Activated naive CD8-positive, alpha-beta T cell treated with anti-CD3 and anti-CD28 coated beads, Interleukin-2, amount 10 ng/mL, durations not matched to agents 7 days and 5 days (primary cell): ENCODE measurements around the gene LEKR1. TPM values are rescaled to one million over a fixed set of nuclear protein-coding genes. Genes with fewer than 3 reads are reported as not detected.

Experiments used
- ATAC-seq: fragments of 150-1000 bp; cut with Tn5 transposase; one replicate; pipeline ENCODE4 v1.10.0; 2021; ENCODE audit warnings: low read depth, moderate library complexity
- POLR2A ChIA-PET: fragments of 350-600 bp; sonication (Branson Sonifier 250); formaldehyde crosslinking; loops from one replicate; lab custom pipeline; 2021; ENCODE audit warnings: antibody characterized with exemption; lab: Charles Lee
- DNase-seq: peaks from one replicate; pipeline ENCODE4 v3.0.0; 2021
- H3K27ac Mint-ChIP-seq: one replicate; pipeline ENCODE4 v1.8.0; 2022; ENCODE audit warnings: mild to moderate bottlenecking, mixed read lengths
- H3K27me3 Mint-ChIP-seq: one replicate; pipeline ENCODE4 v1.8.0; 2022; ENCODE audit warnings: mild to moderate bottlenecking, moderate library complexity, mixed read lengths
- H3K36me3 Mint-ChIP-seq: one replicate; pipeline ENCODE4 v1.8.0; 2021; ENCODE audit warnings: mild to moderate bottlenecking, mixed read lengths
- H3K4me1 Mint-ChIP-seq: one replicate; pipeline ENCODE4 v1.8.0; 2021; ENCODE audit warnings: mixed read lengths
- H3K4me3 Mint-ChIP-seq: one replicate; pipeline ENCODE4 v1.8.0; 2022; ENCODE audit warnings: mild to moderate bottlenecking, moderate library complexity, mixed read lengths
- H3K9me3 Mint-ChIP-seq: one replicate; pipeline ENCODE4 v1.8.0; 2021; ENCODE audit warnings: mixed read lengths
- total RNA-seq, 2 experiments: library from RNA; stranded (reverse); gene quantifications; one replicate each; pipeline ENCODE4 v1.2.3, GENCODE V29; 2021

The LEKR1 gene
- total RNA-seq, 2 experiments from 2014 or later = 1.3 to 1.5 TPM

DNA sequence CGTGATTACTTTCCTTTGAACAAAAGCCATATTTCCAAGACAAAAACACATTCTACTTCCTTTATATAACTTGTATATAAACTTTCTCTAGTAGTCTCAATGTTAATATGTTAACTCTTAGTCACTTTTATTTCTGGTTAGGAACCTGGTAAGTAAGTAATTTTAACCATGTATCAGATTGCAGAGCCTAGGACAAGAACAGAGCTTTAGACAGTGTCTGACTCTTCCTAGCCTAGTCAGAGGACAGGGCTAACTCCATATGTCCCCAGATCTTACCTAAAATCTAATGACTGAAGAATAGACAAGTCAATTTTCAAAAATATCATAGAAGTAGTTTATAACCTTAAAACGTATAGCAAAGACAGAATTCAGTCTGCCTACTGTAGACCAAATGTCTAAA is 8.3 kb downstream of the LEKR1 start:
- POLR2A ChIA-PET = no interaction called here
- Mint-ChIP-seq H3K4me1 (peaks cover 2% of the 10 kb centered on the region), H3K27me3 (no peaks in the 10 kb centered on the region), H3K27ac (no peak overlapping the region), H3K4me3 (no peak overlapping the region), H3K9me3 (no peaks in the 10 kb centered on the region), H3K36me3 (peaks cover 4% of the 10 kb centered on the region)
- no peak for ATAC-seq
- DNase-seq = no peak

GRCh38 chr3:156834962-156835535 is 8.9 kb downstream of the LEKR1 start:
- H3K4me3 Mint-ChIP-seq = no peak overlapping the region
- no peak overlapping the region for H3K27ac Mint-ChIP-seq
- POLR2A ChIA-PET = no interaction called here

DNA sequence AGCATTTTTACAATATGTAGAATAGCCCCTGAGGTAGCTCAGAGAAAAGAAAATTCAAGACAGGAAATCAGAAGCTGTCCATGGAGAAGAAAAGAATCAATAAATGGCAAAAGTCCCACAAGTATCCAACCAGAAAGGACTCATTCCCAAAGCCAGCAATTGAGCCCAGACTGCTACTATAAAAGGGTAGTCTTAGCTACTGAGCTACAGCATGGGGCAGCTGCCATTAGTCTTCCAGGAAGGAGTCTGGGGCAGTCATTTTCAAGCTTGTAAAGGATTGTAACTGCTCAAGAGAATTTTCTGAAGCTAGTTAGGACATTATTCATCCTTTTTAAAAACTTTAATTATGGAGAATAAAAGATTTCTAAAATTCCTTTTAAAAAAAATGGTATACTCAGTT is 10.5 kb downstream of the LEKR1 start:
- Mint-ChIP-seq H3K9me3 (no peaks in the 10 kb centered on the region), H3K4me1 (peaks cover 2% of the 10 kb centered on the region), H3K36me3 (peaks cover 2% of the 10 kb centered on the region), H3K27me3 (no peaks in the 10 kb centered on the region), H3K27ac (no peak overlapping the region), H3K4me3 (no peak overlapping the region)
- POLR2A ChIA-PET = no interaction called here
- ATAC-seq (no peak), DNase-seq (no peak)

More at GRCh38 chr3:156834962-156835535, 8.9 kb downstream of the LEKR1 start:
- peaks cover 2% of the 10 kb centered on the region for H3K4me1 Mint-ChIP-seq
- no peaks in the 10 kb centered on the region for H3K9me3 Mint-ChIP-seq
- H3K36me3 Mint-ChIP-seq = peaks cover 4% of the 10 kb centered on the region
- no peak for ATAC-seq
- DNase-seq = no peak
- H3K27me3 Mint-ChIP-seq = no peaks in the 10 kb centered on the region

DNA sequence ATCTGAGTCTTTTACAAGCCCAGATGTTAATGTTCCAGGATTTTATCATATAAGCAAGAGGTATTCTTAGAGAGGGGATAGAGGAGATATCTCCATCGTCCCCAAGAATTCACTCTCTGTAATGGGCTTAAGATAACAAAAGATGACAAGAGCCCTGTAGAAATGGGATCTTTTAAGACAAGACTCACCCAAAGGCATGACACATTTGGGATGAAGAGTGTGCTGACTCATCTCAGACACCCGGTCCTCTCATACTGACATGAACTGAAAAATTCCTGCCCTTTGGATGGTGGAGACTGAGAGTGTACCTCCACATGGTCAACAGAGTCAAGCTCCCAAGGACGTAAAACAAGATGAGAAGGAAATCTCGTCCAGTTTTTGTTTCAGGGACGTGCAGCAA is 11.0 kb downstream of the LEKR1 start:
- Mint-ChIP-seq H3K36me3 (peaks cover 2% of the 10 kb centered on the region), H3K9me3 (no peaks in the 10 kb centered on the region), H3K4me3 (no peak overlapping the region), H3K27ac (no peak overlapping the region), H3K27me3 (peaks cover under 1% of the 10 kb centered on the region), H3K4me1 (peaks cover 2% of the 10 kb centered on the region)
- DNase-seq (no peak), ATAC-seq (no peak)
- POLR2A ChIA-PET = no interaction called here

DNA sequence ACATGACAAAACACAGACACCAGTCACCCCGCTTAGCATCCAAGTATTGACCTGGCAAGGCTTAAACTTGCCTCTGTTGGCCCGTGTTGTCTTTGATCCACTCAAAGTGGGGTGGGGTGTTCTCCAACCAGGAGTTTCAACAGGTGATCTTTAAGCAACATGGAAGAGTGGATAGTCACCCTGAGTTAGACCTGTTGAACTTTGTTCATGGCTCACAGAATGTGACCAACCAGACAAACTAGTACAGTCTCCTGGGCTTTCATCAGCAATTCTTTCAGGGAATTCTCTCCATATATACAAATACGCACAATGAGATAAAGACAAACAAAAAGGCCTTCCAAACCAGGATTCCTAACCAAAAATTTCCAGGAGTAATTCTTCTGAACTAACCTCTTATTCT is 11.9 kb downstream of the LEKR1 start:
- POLR2A ChIA-PET = no interaction called here
- Mint-ChIP-seq H3K36me3 (peaks cover 2% of the 10 kb centered on the region), H3K9me3 (no peaks in the 10 kb centered on the region), H3K27me3 (peaks cover 4% of the 10 kb centered on the region), H3K4me3 (no peak overlapping the region), H3K27ac (no peak overlapping the region), H3K4me1 (peaks cover 2% of the 10 kb centered on the region)
- no peak for DNase-seq
- no peak for ATAC-seq

- ATAC-seq = no peak
- H3K4me3 Mint-ChIP-seq = no peak overlapping the region
- H3K9me3 Mint-ChIP-seq = no peaks in the 10 kb centered on the region
- peaks cover 4% of the 10 kb centered on the region for H3K27me3 Mint-ChIP-seq
- H3K27ac Mint-ChIP-seq = no peak overlapping the region
- POLR2A ChIA-PET = no interaction called here
- H3K36me3 Mint-ChIP-seq = peaks cover 3% of the 10 kb centered on the region
- H3K4me1 Mint-ChIP-seq = no peaks in the 10 kb centered on the region
- no peak for DNase-seq
Measured at GRCh38 chr3:156840826-156841689, 14.9 kb downstream of the LEKR1 start.

GRCh38 chr3:156843071-156843808 is 17.1 kb downstream of the LEKR1 start:
- no peaks in the 10 kb centered on the region for H3K9me3 Mint-ChIP-seq
- POLR2A ChIA-PET = no interaction called here
- ATAC-seq (no peak), DNase-seq (no peak)
- peaks cover 3% of the 10 kb centered on the region for H3K36me3 Mint-ChIP-seq
- H3K27ac Mint-ChIP-seq = no peak overlapping the region
- no peaks in the 10 kb centered on the region for H3K4me1 Mint-ChIP-seq
- peaks cover 4% of the 10 kb centered on the region for H3K27me3 Mint-ChIP-seq
- no peak overlapping the region for H3K4me3 Mint-ChIP-seq

DNA sequence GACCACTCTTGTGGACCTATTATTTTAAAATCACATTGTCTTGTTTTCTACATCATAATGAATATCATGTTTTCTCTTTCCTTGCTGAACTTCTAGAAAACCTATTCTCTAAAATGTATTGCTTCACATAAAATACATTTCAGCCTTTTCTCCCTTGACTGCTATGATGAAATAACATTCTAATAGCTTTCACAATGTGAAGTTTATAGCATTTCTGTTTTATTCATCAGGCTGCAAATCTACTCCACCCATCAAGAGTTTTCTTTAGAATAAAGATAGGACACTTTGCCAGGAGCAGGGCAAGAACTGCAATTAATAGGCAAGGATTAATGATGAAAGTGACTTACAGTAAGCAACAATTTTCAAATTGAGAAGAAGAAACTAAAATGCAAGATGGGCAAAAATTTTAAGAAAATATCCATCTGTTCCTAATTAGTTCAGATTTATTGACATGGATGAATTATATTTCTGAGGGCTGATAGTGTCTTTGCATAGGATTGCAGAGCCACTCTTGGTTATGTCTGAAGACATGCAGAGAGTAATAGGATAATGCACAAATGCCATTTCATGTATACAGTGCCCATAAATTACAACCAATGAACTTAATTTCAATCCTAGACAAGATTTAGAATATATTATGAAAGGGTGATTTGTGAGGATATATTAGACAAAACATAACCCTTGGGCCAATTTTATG is 21.7 kb downstream of the LEKR1 start:
- DNase-seq (no peak), ATAC-seq (no peak)
- H3K27me3 Mint-ChIP-seq = peaks cover 5% of the 10 kb centered on the region
- H3K9me3 Mint-ChIP-seq = peaks cover 4% of the 10 kb centered on the region
- no peak overlapping the region for H3K27ac Mint-ChIP-seq
- POLR2A ChIA-PET = no interaction called here
- peaks cover 5% of the 10 kb centered on the region for H3K36me3 Mint-ChIP-seq
- H3K4me1 Mint-ChIP-seq = peaks cover 2% of the 10 kb centered on the region
- H3K4me3 Mint-ChIP-seq = no peak overlapping the region

DNA sequence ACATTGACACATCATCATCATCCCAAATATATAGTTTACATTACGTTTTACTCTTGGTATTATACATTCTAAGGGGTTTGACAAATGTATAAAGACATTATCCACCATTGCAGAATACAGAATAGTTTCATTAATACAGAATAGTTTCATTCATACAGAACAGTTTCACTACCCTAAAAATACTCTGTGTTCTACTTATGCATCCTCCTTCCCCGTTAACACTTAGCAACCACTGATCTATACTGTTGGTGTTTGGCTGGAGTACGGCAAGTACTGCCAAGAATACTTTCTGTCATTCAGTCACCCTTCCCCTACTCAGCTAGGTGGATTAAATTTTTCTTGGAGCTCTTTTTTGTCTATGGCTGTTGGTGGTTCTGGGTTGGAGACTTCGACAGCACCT is 33.4 kb downstream of the LEKR1 start:
- H3K9me3 Mint-ChIP-seq = no peaks in the 10 kb centered on the region
- H3K27ac Mint-ChIP-seq = no peak overlapping the region

DNA sequence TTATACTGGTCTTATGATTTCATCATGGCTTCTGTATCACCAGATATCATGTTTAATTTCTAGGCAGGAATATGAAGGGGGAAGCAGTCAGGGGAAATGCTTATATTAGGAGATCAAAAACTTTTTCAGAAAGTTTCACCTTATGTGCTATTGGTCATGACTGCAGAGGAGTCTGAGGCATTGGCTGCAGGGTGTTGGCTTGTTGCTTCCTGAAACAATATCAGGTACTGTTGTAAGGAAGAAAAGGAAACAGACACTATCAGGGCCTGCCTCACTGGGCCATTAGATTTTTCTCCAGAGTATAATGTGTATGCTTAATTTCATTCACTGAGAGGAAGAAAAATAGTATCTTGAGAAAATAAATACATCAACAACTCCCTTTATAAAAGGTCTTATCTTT is 34.7 kb downstream of the LEKR1 start:
- peaks cover 3% of the 10 kb centered on the region for H3K4me1 Mint-ChIP-seq
- no peak overlapping the region for H3K4me3 Mint-ChIP-seq
- no peak for DNase-seq
- H3K36me3 Mint-ChIP-seq = peaks cover 3% of the 10 kb centered on the region
- H3K27me3 Mint-ChIP-seq = no peaks in the 10 kb centered on the region
- H3K27ac Mint-ChIP-seq = no peak overlapping the region
- POLR2A ChIA-PET = no interaction called here
- H3K9me3 Mint-ChIP-seq = no peaks in the 10 kb centered on the region
- no peak for ATAC-seq

More for the DNA sequence above, 33.4 kb downstream of the LEKR1 start:
- no peaks in the 10 kb centered on the region for H3K27me3 Mint-ChIP-seq
- POLR2A ChIA-PET = no interaction called here
- no peak overlapping the region for H3K4me3 Mint-ChIP-seq
- DNase-seq (no peak), ATAC-seq (no peak)
- peaks cover 3% of the 10 kb centered on the region for H3K36me3 Mint-ChIP-seq
- H3K4me1 Mint-ChIP-seq = peaks cover 3% of the 10 kb centered on the region

GRCh38 chr3:156862338-156862737 is 36.2 kb downstream of the LEKR1 start:
- ATAC-seq = no peak
- H3K36me3 Mint-ChIP-seq = peaks cover 3% of the 10 kb centered on the region
- no peak overlapping the region for H3K4me3 Mint-ChIP-seq
- H3K27ac Mint-ChIP-seq = no peak overlapping the region
- H3K9me3 Mint-ChIP-seq = no peaks in the 10 kb centered on the region
- peaks cover 3% of the 10 kb centered on the region for H3K4me1 Mint-ChIP-seq
- no peaks in the 10 kb centered on the region for H3K27me3 Mint-ChIP-seq
- DNase-seq = no peak
- POLR2A ChIA-PET = no interaction called here

- Mint-ChIP-seq H3K4me1 (peaks cover 3% of the 10 kb centered on the region), H3K9me3 (no peaks in the 10 kb centered on the region), H3K36me3 (no peaks in the 10 kb centered on the region), H3K27me3 (no peaks in the 10 kb centered on the region), H3K27ac (no peak overlapping the region), H3K4me3 (no peak overlapping the region)
- POLR2A ChIA-PET = no interaction called here
- ATAC-seq (no peak), DNase-seq (no peak)
Measured at GRCh38 chr3:156865732-156866131, 39.6 kb downstream of the LEKR1 start.

GRCh38 chr3:156867174-156867573 is 41.0 kb downstream of the LEKR1 start:
- ATAC-seq (no peak), DNase-seq (no peak)
- Mint-ChIP-seq H3K36me3 (no peaks in the 10 kb centered on the region), H3K27me3 (no peaks in the 10 kb centered on the region), H3K27ac (no peak overlapping the region), H3K4me3 (no peak overlapping the region), H3K4me1 (no peaks in the 10 kb centered on the region), H3K9me3 (no peaks in the 10 kb centered on the region)
- POLR2A ChIA-PET = no interaction called here
